Fibroblast of lung (primary cell): ENCODE measurements around the gene IBA57.

Experiments
- EZH2 ChIP-seq: IDR thresholded peaks from 2 replicates; pipeline ENCODE4 v1.5.1; 2012; ENCODE audit warnings: low read length, control low read depth, mild to moderate bottlenecking; ENCODE audit errors: missing control alignments
- TF ChIP-seq, protein P1 (sequence below), 2 donors: IDR thresholded peaks in 1 of 2; conservative IDR thresholded peaks in 1 of 2; 1 replicate in 1 of 2; 2 replicates in 1 of 2; pipeline ENCODE4 v1.5.1; 2011 to 2012; ENCODE audit warnings: low read length in 2 of 2, control low read depth in 1 of 2, inconsistent platforms in 1 of 2, low read depth in 1 of 2, mild to moderate bottlenecking in 1 of 2

DNA sequence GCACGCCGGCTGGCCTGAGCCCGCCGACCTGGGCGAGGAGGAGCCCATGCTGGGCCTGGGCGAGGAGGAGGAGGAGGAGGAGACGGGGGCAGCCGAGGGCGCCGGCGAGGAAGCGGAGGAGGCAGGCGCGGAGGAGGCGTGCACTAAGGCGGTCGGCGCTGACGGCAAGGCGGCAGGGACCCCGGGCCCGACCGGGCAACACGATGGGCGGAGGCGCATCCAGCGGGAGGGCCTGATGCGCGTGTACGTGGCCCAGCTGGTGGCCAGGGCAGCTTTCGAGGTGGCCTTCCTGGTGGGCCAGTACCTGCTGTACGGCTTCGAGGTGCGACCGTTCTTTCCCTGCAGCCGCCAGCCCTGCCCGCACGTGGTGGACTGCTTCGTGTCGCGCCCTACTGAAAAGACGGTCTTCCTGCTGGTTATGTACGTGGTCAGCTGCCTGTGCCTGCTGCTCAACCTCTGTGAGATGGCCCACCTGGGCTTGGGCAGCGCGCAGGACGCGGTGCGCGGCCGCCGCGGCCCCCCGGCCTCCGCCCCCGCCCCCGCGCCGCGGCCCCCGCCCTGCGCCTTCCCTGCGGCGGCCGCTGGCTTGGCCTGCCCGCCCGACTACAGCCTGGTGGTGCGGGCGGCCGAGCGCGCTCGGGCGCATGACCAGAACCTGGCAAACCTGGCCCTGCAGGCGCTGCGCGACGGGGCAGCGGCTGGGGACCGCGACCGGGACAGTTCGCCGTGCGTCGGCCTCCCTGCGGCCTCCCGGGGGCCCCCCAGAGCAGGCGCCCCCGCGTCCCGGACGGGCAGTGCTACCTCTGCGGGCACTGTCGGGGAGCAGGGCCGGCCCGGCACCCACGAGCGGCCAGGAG lies 7.2 kb upstream of the IBA57 start:
- TF ChIP-seq, protein P1, sequence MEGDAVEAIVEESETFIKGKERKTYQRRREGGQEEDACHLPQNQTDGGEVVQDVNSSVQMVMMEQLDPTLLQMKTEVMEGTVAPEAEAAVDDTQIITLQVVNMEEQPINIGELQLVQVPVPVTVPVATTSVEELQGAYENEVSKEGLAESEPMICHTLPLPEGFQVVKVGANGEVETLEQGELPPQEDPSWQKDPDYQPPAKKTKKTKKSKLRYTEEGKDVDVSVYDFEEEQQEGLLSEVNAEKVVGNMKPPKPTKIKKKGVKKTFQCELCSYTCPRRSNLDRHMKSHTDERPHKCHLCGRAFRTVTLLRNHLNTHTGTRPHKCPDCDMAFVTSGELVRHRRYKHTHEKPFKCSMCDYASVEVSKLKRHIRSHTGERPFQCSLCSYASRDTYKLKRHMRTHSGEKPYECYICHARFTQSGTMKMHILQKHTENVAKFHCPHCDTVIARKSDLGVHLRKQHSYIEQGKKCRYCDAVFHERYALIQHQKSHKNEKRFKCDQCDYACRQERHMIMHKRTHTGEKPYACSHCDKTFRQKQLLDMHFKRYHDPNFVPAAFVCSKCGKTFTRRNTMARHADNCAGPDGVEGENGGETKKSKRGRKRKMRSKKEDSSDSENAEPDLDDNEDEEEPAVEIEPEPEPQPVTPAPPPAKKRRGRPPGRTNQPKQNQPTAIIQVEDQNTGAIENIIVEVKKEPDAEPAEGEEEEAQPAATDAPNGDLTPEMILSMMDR (conservative IDR thresholded peaks at IDR 0.05 in 1 of 2, IDR thresholded peaks at IDR 0.05 in 1 of 2; ENCODE audit: low read depth in 1 of 2, low read length in 2 of 2) = no peak
- TF ChIP-seq EZH2 = no peak
